ENCODE results near the gene MCF2L2.

The MCF2L2 gene

DNA sequence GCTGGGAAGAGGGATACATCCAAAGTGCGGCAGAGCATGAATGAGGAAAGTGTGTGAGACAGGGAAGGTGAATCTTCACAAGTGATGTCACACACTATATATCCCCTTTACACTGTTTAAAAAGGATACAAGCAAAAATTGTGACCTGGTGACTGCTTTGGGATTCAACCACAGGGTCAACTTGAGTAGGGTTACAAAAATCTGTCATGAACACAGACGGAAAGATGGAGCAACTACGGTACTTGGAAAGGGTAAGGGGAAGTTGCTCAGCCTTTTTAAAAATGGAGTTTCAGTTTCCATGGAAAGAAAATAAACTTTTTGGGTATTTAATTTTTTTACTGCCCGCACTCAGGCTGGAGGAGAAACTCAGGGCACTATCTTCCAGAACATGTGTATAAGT lies 115.1 kb downstream of the MCF2L2 start (continued):
- TF ChIP-seq, protein P1, sequence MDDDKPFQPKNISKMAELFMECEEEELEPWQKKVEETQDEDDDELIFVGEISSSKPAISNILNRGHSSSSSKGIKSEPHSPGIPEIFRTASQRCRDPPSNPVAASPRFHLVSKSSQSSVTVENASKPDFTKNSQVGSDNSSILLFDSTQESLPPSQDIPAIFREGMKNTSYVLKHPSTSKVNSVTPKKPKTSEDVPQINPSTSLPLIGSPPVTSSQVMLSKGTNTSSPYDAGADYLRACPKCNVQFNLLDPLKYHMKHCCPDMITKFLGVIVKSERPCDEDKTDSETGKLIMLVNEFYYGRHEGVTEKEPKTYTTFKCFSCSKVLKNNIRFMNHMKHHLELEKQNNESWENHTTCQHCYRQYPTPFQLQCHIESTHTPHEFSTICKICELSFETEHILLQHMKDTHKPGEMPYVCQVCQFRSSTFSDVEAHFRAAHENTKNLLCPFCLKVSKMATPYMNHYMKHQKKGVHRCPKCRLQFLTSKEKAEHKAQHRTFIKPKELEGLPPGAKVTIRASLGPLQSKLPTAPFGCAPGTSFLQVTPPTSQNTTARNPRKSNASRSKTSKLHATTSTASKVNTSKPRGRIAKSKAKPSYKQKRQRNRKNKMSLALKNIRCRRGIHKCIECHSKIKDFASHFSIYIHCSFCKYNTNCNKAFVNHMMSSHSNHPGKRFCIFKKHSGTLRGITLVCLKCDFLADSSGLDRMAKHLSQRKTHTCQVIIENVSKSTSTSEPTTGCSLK (tag by site-specific recombination; IDR thresholded peaks at IDR 0.05), result no peak
- no peak for TF ChIP-seq GLIS2 (tag by site-specific recombination; IDR thresholded peaks at IDR 0.05)
- TF ChIP-seq, protein P2, sequence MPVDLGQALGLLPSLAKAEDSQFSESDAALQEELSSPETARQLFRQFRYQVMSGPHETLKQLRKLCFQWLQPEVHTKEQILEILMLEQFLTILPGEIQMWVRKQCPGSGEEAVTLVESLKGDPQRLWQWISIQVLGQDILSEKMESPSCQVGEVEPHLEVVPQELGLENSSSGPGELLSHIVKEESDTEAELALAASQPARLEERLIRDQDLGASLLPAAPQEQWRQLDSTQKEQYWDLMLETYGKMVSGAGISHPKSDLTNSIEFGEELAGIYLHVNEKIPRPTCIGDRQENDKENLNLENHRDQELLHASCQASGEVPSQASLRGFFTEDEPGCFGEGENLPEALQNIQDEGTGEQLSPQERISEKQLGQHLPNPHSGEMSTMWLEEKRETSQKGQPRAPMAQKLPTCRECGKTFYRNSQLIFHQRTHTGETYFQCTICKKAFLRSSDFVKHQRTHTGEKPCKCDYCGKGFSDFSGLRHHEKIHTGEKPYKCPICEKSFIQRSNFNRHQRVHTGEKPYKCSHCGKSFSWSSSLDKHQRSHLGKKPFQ (tag by site-specific recombination; IDR thresholded peaks at IDR 0.05), result no peak
- TF ChIP-seq ZNF658 (tag by site-specific recombination; IDR thresholded peaks at IDR 0.05), result no peak
- no peak for TF ChIP-seq ZFP69B (tag by site-specific recombination; IDR thresholded peaks at IDR 0.05)

DNA sequence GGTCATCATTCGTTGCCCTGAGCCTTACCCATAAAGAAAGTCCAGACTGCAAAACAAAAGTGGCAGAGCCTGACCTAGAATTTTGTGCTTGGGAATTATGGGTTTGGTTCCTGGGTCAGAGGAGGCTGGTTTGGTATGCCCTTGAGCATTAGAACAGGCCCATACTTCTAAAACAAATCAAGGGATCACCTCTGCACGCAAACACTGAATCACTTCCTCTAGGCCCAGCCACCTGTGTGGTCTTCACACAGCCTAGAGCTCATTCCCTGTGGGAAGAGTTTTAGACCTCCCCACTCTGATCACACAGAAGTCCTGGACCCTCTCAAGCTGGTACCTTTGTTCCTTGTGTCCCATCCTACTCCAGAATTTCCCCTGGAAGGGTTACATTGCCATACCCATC lies 116.0 kb downstream of the MCF2L2 start:
- H3K27ac ChIP-seq (ENCODE audit: extremely low read depth, low read depth, low read length), result no peak overlapping the region
- TF ChIP-seq, protein P3, sequence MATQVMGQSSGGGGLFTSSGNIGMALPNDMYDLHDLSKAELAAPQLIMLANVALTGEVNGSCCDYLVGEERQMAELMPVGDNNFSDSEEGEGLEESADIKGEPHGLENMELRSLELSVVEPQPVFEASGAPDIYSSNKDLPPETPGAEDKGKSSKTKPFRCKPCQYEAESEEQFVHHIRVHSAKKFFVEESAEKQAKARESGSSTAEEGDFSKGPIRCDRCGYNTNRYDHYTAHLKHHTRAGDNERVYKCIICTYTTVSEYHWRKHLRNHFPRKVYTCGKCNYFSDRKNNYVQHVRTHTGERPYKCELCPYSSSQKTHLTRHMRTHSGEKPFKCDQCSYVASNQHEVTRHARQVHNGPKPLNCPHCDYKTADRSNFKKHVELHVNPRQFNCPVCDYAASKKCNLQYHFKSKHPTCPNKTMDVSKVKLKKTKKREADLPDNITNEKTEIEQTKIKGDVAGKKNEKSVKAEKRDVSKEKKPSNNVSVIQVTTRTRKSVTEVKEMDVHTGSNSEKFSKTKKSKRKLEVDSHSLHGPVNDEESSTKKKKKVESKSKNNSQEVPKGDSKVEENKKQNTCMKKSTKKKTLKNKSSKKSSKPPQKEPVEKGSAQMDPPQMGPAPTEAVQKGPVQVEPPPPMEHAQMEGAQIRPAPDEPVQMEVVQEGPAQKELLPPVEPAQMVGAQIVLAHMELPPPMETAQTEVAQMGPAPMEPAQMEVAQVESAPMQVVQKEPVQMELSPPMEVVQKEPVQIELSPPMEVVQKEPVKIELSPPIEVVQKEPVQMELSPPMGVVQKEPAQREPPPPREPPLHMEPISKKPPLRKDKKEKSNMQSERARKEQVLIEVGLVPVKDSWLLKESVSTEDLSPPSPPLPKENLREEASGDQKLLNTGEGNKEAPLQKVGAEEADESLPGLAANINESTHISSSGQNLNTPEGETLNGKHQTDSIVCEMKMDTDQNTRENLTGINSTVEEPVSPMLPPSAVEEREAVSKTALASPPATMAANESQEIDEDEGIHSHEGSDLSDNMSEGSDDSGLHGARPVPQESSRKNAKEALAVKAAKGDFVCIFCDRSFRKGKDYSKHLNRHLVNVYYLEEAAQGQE (tag by site-specific recombination; IDR thresholded peaks at IDR 0.05), result no peak
- no peak for TF ChIP-seq ZNF48 (tag by site-specific recombination; IDR thresholded peaks at IDR 0.05)
- no peak for TF ChIP-seq ZNF140 (tag by site-specific recombination; IDR thresholded peaks at IDR 0.05)
- no peak for TF ChIP-seq ZNF394 (tag by site-specific recombination; IDR thresholded peaks at IDR 0.05; ENCODE audit: borderline replicate concordance)
- TF ChIP-seq ZBTB17 (tag by site-specific recombination; IDR thresholded peaks at IDR 0.05), result no peak
- TF ChIP-seq ZNF341 (tag by site-specific recombination; IDR thresholded peaks at IDR 0.05; ENCODE audit: low read depth), result no peak
- TF ChIP-seq, protein P4, sequence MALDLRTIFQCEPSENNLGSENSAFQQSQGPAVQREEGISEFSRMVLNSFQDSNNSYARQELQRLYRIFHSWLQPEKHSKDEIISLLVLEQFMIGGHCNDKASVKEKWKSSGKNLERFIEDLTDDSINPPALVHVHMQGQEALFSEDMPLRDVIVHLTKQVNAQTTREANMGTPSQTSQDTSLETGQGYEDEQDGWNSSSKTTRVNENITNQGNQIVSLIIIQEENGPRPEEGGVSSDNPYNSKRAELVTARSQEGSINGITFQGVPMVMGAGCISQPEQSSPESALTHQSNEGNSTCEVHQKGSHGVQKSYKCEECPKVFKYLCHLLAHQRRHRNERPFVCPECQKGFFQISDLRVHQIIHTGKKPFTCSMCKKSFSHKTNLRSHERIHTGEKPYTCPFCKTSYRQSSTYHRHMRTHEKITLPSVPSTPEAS (tag by site-specific recombination; IDR thresholded peaks at IDR 0.05), result no peak
- TF ChIP-seq ZBTB20 (tag by site-specific recombination; IDR thresholded peaks at IDR 0.05), result no peak
- TF ChIP-seq, protein P5, sequence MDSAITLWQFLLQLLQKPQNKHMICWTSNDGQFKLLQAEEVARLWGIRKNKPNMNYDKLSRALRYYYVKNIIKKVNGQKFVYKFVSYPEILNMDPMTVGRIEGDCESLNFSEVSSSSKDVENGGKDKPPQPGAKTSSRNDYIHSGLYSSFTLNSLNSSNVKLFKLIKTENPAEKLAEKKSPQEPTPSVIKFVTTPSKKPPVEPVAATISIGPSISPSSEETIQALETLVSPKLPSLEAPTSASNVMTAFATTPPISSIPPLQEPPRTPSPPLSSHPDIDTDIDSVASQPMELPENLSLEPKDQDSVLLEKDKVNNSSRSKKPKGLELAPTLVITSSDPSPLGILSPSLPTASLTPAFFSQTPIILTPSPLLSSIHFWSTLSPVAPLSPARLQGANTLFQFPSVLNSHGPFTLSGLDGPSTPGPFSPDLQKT (IDR thresholded peaks at IDR 0.05; ENCODE audit: borderline replicate concordance, low read depth, low read length), result no peak
- no peak for TF ChIP-seq ZBTB7A (tag by site-specific recombination; IDR thresholded peaks at IDR 0.05; ENCODE audit: low read depth)
- no peak for TF ChIP-seq SCRT1 (tag by site-specific recombination; IDR thresholded peaks at IDR 0.05; ENCODE audit: borderline replicate concordance)
- TF ChIP-seq ZNF132 (tag by site-specific recombination; IDR thresholded peaks at IDR 0.05; ENCODE audit: borderline replicate concordance), result no peak
- CTCF ChIA-PET, result no interaction called here
- H3K4me3 ChIP-seq (ENCODE audit: low read depth, low read length), result no peak overlapping the region
- H3K9me3 ChIP-seq (ENCODE audit: control insufficient read depth, insufficient read depth, low read depth, low read length), result no peaks in the 10 kb centered on the region
- H3K4me1 ChIP-seq (ENCODE audit: control insufficient read depth, insufficient read depth, low read length), result no peaks in the 10 kb centered on the region
- POLR2A ChIA-PET, result no interaction called here
- no peaks in the 10 kb centered on the region for H3K36me3 ChIP-seq (ENCODE audit: control insufficient read depth in 2 of 2, insufficient read depth in 1 of 2, low read length in 2 of 2)
